Measurements from ENCODE around the gene NES. TPM values are rescaled to one million over a fixed set of nuclear protein-coding genes. Genes with fewer than 3 reads are reported as not detected.

NES gene
- polyA plus RNA-seq, 2 of the 4 experiments (the other 2 are of a cell fraction): 0.57 to 2.1 TPM

DNA sequence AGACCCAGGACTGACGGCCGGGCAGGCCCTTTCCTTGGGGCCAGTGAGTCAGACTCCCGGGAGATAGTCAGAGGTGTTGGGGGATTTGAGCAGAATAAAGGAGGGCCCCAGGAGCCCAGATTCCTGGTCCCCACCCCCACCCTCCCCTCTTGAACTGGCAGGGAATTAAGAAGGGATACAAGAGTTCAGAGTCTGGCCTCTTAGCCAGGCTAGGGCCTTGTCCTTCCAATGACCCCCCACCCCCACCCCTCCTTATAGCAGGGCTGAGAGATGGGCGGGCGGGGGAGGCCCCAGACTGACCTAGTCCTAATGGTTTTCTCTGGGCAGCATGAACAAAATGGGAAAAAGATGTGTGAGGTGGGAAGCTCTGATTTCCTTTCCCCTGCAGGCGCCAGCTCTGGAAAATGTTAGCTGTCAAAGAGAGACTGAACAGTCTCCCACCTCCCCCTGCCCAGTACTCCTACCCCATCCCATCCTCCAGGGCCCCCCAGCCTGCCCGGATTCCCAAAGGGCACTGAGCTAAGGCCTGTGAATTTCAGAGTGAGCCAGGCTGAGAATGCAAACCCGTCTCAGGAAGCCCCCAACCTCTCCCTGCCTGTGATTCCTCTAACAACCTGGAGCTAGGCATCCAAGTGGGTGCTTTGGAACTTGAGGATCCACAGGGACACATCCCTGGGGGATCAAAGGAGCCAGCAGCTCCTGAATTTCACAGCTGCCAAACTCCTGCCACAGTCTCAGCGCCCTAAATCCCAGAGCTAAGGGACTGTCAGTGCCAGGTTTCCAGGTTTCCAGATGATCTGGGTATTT lies 34.0 kb upstream of the NES start:
- ATAC-seq: no peak
- TF ChIP-seq HOXB5 (CRISPR knock-in tag; IDR thresholded peaks at IDR 0.05): no peak
- peak overlapping the region in 1 of 2 experiments; percentile 51; a peak in 2 of 6 replicates for H3K27ac ChIP-seq
- no peak for FAIRE-seq
- H3K4me1 ChIP-seq: peaks cover 57% of the 10 kb centered on the region
- no peak overlapping the region for H3K4me2 ChIP-seq
- no peaks in the 10 kb centered on the region for H3K9me3 ChIP-seq
- DNase-seq (ENCODE audit: low read depth in 1 of 2, low spot score in 1 of 2): no peak
- ChIA-PET POLR2A (interaction anchor here (0.9 to 1.1 kb wide), 3 partner anchors 17 to 18 kb away, joined by 3 read pairs; partner anchors contain the start of genes ISG20L2 and METTL25B), CTCF (interaction anchor here (0.8 to 52.1 kb wide), 12 partner anchors 5 to 179 kb away, joined by 3 to 2258 read pairs (median 4); partner anchors contain the start of genes CRABP2, HAPLN2, ISG20L2 and METTL25B)
- WGBS (ENCODE audit: missing lambda C conversion rate): 70% methylated on average over 8 of the region's 9 CpGs
- H3K4me3 ChIP-seq: no peak overlapping the region

DNA sequence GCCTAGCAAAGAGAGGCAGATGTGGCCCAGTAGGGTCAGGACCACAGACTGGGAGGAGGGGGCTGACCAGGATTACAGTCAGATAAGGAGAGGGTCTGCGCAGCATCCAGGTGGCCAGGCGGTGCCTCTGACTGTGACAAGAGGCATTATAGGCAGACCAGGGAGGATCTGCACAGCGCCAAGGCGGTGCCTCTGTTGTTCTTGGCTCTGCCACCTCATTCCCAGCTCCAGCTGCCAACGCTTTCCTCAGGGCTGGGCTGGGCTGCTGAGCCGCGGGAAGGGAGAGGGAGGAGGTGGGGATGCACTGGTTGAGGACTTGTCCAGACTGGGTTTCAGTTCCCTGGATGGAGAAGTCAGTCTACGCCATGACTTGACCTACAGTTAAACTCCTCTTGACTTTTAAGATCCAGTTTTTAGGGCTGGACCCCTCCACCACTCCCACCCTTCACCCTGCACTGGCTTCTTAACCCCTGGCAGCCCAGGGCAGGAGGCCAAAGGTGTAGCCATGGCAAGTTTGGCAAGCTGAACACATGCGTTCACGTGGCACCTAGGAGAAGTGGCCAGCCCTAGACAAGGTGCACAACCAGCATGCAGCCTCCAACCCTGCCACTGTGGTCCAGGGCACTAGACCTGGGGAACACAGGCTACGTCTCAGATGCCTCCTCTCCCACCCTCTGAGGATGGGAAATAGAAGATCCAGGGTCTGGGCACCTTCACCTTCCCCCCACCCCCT lies 32.7 kb upstream of the NES start:
- peak overlapping the region; percentile 37 for H3K4me2 ChIP-seq
- no peak for FAIRE-seq
- no peak for TF ChIP-seq CBX2 (IDR thresholded peaks at IDR 0.05; ENCODE audit: borderline replicate concordance, low read depth)
- no peak for TF ChIP-seq HOXB5 (CRISPR knock-in tag; IDR thresholded peaks at IDR 0.05)
- no peak for TF ChIP-seq RCOR1 (IDR thresholded peaks at IDR 0.05; ENCODE audit: low read depth, low read length)
- TF ChIP-seq MYC (IDR thresholded peaks at IDR 0.05; ENCODE audit: borderline replicate concordance, low read length): no peak
- TF ChIP-seq, protein P1, sequence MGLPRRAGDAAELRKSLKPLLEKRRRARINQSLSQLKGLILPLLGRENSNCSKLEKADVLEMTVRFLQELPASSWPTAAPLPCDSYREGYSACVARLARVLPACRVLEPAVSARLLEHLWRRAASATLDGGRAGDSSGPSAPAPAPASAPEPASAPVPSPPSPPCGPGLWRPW (IDR thresholded peaks at IDR 0.05): no peak
- TF ChIP-seq NR3C1 (IDR thresholded peaks at IDR 0.05): no peak
- no peak for TF ChIP-seq MAFK (IDR thresholded peaks at IDR 0.05; ENCODE audit: partially characterized antibody)
- TF ChIP-seq CBX8 (IDR thresholded peaks at IDR 0.05): no peak
- TF ChIP-seq ZFP36 (IDR thresholded peaks at IDR 0.05; ENCODE audit: borderline replicate concordance, partially characterized antibody): no peak
- TF ChIP-seq CHD2 (IDR thresholded peaks at IDR 0.05; ENCODE audit: low read length, partially characterized antibody): no peak
- no peak for TF ChIP-seq HDAC2 (IDR thresholded peaks at IDR 0.05)
- TF ChIP-seq HOXA7 (CRISPR knock-in tag; IDR thresholded peaks at IDR 0.05): no peak
- H3K9me3 ChIP-seq: no peaks in the 10 kb centered on the region
- peak; percentile 37 to 45; a peak in 5 of 6 replicates for ATAC-seq
- WGBS (ENCODE audit: missing lambda C conversion rate): 54% methylated on average over 11 of the region's 11 CpGs
- POLR2A ChIA-PET: interaction anchor here (1.1 to 1.3 kb wide), 2 partner anchors 19 to 20 kb away, joined by 3 to 4 read pairs; partner anchors contain the start of genes ISG20L2 and METTL25B
- peak overlapping the region in 1 of 2 experiments; percentile 51; a peak in 2 of 6 replicates for H3K27ac ChIP-seq
- H3K4me3 ChIP-seq: no peak overlapping the region
- DNase-seq (ENCODE audit: low read depth in 1 of 2, low spot score in 1 of 2): peak in 1 of 2 experiments; percentile 29
- peaks cover 68% of the 10 kb centered on the region for H3K4me1 ChIP-seq
- CTCF ChIA-PET: interaction anchor here (1.1 to 52.1 kb wide), 6 partner anchors 7 to 148 kb away, joined by 3 to 2258 read pairs (median 48); partner anchors contain the start of genes CRABP2, ISG20L2, METTL25B and NES

DNA sequence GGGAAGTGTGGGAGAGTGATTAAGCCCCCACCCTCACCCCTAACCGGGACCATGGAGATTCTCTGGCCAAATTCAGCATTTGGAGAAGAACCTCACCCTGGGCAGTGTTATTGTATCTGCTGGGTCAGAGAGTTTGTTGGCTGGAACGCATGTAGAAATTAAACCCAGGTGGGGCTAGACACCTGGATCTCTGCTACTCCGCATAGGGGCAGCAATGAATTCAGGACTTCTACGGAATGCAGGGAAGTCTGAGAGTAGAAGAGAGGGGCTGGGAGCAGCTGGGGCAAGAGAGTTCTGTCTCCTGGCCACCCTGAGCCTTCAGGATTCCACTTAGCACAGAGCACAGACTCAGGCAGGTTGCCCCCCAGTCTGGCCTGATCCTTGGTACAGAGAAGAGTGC lies 31.8 kb upstream of the NES start:
- H3K4me1 ChIP-seq: peaks cover 77% of the 10 kb centered on the region
- TF ChIP-seq, protein P2, sequence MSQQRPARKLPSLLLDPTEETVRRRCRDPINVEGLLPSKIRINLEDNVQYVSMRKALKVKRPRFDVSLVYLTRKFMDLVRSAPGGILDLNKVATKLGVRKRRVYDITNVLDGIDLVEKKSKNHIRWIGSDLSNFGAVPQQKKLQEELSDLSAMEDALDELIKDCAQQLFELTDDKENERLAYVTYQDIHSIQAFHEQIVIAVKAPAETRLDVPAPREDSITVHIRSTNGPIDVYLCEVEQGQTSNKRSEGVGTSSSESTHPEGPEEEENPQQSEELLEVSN (IDR thresholded peaks at IDR 0.05; ENCODE audit: borderline replicate concordance, low read depth): no peak
- no peak for TF ChIP-seq EHMT2 (IDR thresholded peaks at IDR 0.05; ENCODE audit: low read depth)
- no peak for TF ChIP-seq BHLHE40 (IDR thresholded peaks at IDR 0.05; ENCODE audit: low read depth, low read length)
- TF ChIP-seq CBX8 (IDR thresholded peaks at IDR 0.05): no peak
- no peak for TF ChIP-seq HOXA7 (CRISPR knock-in tag; IDR thresholded peaks at IDR 0.05)
- no peak for TF ChIP-seq TP53 (CRISPR knock-in tag; IDR thresholded peaks at IDR 0.05)
- DNase-seq (ENCODE audit: low read depth in 1 of 2, low spot score in 1 of 2) (no peak), ATAC-seq (no peak), FAIRE-seq (no peak)
- ChIA-PET CTCF (interaction anchor here (12.8 to 52.1 kb wide), 3 partner anchors 8 to 82 kb away, joined by 93 to 2258 read pairs (median 2258); partner anchors contain the start of genes CRABP2, ISG20L2, METTL25B and NES), POLR2A (interaction anchor here (1.1 kb wide), 1 partner anchor 19 kb away, joined by 4 read pairs; the partner anchor contains the start of gene METTL25B)
- no peaks in the 10 kb centered on the region for H3K9me3 ChIP-seq
- H3K27ac ChIP-seq: 0 out of 6 replicates have a peak overlapping the region, but pooled peaks of 1 of the 2 experiments have one; percentile 51
- 86% methylated on average over 4 of the region's 4 CpGs for WGBS (ENCODE audit: missing lambda C conversion rate)
- H3K4me2 ChIP-seq: no peak overlapping the region; the same call in 2 of the 3 replicates
- H3K4me3 ChIP-seq: no peak overlapping the region

Data from A549 (cell line).